Mucosa of gallbladder (tissue), 1 donor: Measurements from ENCODE around the gene PALLD. TPM values are rescaled to one million over a fixed set of nuclear protein-coding genes. Genes with fewer than 3 reads are reported as not detected.
A peak's percentile ranks its signal among the peaks of the same experiment; 100 is the strongest.
"Not testable (repeated sequence)": the region's sequence is repeated elsewhere in the genome, so short reads cannot be mapped to it uniquely, and the experiment has no call there.

Experiments
- DNase-seq: peaks from one replicate; pipeline ENCODE4 v3.0.0-alpha.2; 2020; ENCODE audit warnings: low spot score
- total RNA-seq: library from RNA; stranded (reverse); gene quantifications from one replicate; pipeline ENCODE4 v1.2.1, GENCODE V29; 2021
- donor health status: DM: no; HTN: no; CAD: no.

Gene PALLD
- total RNA-seq, result 250 TPM

DNA sequence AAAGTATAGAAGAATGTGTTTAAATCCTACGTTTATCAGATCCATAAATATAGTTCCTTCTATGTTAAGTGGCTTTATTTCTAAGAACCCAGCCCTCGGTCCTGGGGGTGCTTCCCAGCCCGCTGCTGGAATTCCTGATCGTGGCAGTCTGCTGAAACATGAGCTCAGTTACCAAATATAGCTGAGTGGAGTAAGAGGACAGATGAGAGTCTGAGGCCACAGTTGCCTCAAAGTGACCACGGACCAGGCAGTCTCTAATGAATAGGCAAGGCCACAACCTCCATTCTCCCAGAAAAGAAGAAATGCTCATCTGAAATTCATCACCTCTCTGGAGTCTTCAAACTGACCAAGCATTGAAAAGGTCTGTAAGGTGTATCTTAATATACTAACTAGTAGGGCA, at the start of gene PALLD:
Gene PALLD, plus strand, starts transcription at position 219 of the 400 bp plus-strand sequence.
- no peak for DNase-seq

DNA sequence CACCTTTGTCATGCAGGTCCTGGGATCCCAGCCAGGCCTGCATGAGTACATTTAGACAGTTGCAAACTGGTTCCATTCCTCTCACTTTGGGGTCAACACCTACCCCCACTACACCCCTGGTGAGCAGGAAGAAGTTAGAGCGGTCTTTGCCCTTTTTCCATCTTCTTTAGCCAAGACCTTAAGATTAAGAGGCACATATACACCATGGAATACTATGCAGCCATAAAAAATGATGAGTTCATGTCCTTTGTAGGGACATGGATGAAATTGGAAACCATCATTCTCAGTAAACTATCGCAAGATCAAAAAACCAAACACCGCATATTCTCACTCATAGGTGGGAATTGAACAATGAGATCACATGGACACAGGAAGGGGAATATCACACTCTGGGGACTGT, 47.8 kb upstream of the PALLD start:
- not testable (repeated sequence) for DNase-seq

GRCh38 chr4:168449719-168450452, 47.0 kb upstream of the PALLD start:
- peak; percentile 24 for DNase-seq

GRCh38 chr4:168451331-168451730, 45.5 kb upstream of the PALLD start:
- DNase-seq, result no peak

GRCh38 chr4:168451744-168452390, 45.0 kb upstream of the PALLD start:
- no peak for DNase-seq

GRCh38 chr4:168453146-168453545, 43.7 kb upstream of the PALLD start:
- no peak for DNase-seq

GRCh38 chr4:168458256-168458655, 38.6 kb upstream of the PALLD start:
- not testable (repeated sequence) for DNase-seq

GRCh38 chr4:168461821-168462220, 35.0 kb upstream of the PALLD start:
- no peak for DNase-seq

DNA sequence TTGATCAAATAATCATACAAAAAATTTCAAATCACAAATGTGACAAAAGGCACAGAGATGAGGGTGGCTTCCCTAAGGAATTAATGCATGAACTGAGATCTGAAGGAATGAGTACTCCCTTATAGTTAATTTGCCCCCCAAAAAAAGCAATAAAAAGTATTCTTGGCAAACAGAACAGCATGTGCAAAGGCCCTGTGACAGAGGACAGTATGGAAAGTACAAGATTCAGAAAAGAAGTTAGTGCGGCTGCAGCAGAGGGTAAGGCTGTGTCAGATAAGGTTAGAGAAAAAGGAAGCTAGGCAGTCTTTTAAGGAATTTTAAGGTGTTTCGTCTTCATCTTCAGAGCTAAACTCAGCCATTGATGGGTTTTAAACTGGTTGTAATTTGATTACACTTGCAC, 23.9 kb upstream of the PALLD start:
- DNase-seq, result no peak

GRCh38 chr4:168474660-168475320, 22.1 kb upstream of the PALLD start:
- DNase-seq, result no peak

GRCh38 chr4:168475745-168476144, 21.1 kb upstream of the PALLD start:
- no peak for DNase-seq

GRCh38 chr4:168478868-168479267, 18.0 kb upstream of the PALLD start:
- no peak for DNase-seq

DNA sequence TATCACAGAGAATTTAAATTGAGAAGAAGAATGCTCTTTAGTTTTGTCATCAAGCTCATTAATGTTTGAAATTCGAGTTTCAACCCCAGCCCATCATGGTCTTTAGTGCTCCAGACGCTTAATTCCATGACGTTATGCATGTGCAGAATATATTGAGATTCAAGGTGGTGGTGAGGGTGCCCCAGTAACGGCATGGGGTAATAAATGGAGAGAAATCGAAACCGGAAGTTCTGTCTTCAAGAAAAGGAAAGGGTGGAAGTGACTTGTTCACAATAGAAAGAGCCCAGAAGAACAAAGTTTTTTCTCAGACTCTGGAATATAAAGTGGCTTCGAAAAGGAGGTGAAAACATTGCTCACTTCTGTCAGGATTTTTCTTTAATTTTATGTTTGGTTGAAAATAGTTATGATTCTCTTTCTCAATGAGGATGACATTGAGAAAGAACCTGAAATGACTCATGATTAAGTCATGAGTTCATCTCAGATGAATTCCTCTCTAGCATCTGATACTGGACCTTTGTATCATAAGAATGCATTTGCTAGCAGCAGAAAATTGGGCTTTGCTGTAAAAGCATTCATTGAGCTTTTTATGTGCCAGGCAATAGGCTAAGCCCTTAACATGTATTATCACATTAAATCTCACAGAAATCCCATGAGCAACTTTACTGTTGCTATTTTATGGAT, 15.8 kb upstream of the PALLD start:
- DNase-seq, result peak; percentile 26

- DNase-seq, result no peak
Observed at GRCh38 chr4:168483811-168484210, 13.0 kb upstream of the PALLD start.

- DNase-seq, result no peak
Observed at GRCh38 chr4:168484626-168485025, 12.2 kb upstream of the PALLD start.

DNA sequence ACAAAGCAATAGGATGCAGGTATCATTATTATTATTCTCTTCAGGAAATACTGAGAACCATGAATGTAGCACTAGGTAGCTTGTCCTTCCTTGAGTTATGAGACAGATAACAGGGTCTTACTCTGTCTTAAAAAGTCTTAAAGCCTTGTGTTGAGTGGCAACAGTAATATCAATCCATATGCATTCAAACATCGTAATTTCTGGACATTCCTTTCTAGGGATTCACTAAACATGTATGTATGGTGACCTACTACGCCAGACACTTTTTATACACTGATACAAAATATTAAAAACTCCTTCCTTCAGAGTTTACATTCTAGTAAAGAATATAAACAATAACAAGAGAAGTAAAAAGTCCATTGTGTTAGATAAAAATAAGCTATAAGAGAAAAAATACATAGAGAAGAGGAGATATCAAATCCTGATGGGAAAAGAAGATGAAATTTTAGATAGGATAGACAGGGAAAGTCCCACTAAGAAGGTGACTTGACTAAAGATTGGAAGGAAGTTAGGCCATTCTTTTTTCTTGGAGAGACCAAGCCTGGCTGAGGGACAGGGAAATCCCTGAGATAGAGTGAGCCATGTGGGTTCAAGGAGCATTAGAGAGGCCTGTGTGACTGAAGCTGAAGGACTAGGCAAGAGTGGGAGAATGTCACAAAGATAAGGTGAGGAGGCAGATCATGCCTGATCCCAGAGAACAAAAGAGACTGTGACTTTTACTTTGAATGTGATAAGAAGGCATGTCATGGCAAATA, 11.5 kb upstream of the PALLD start:
- DNase-seq, result no peak

DNA sequence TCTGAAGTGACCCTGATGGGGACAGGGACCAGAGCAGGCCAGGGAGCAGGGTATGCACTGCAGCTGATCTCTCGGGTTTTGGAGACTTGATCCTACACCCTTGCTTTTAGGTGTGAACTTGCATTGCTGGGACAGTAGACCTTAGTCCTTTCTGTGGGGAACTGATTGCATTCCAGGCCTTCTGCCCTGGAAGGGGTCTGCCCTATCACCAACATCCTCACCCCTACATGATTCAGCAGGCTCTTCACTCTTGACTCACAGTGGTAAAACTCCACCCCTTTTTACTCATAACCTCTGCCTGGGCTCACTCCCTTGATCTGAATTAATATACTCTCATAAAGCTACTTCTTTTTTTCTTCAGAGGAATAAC, 10.0 kb upstream of the PALLD start:
- DNase-seq, result no peak

GRCh38 chr4:168487282-168488035, 9.4 kb upstream of the PALLD start:
- no peak for DNase-seq

- DNase-seq, result no peak
Observed at GRCh38 chr4:168488869-168489274, 8.0 kb upstream of the PALLD start.

- no peak for DNase-seq
Observed at GRCh38 chr4:168489616-168490015, 7.2 kb upstream of the PALLD start.

GRCh38 chr4:168490711-168491110, 6.1 kb upstream of the PALLD start:
- no peak for DNase-seq
